Endothelial cell of umbilical vein (primary cell): ENCODE results near the gene BICRA. TPM values are rescaled to one million over a fixed set of nuclear protein-coding genes. Genes with fewer than 3 reads are reported as not detected.

Experiments used
- BruUV-seq: library from RNA; stranded (reverse); fragments of 400-500 nt; replicated peaks from 2 replicates; lab custom pipeline; 2021; lab: Mats Ljungman, UMichigan
- CTCF ChIA-PET: fragments of 300-600, 350-600 bp; sonication (Branson Sonifier 250); formaldehyde crosslinking; loops from one replicate; lab custom pipeline; 2021; ENCODE audit warnings: antibody characterized with exemption, inconsistent platforms; lab: Charles Lee
- POLR2A ChIA-PET: fragments of 300-600, 350-600 bp; sonication (Branson Sonifier 250); formaldehyde crosslinking; loops from one replicate; lab custom pipeline; 2021; ENCODE audit warnings: antibody characterized with exemption, inconsistent platforms; lab: Charles Lee
- DNase-seq: peaks from one replicate; pipeline ENCODE4 v3.0.0-alpha.2; 2011; ENCODE audit warnings: low read depth, low spot score
- FAIRE-seq: peaks from 2 replicates; lab custom pipeline; 2011; peaks lifted over from hg19 to GRCh38; lab: Jason Lieb, UNC
- H2AFZ ChIP-seq: 2 replicates; pipeline ENCODE4 v1.6.0; 2012; ENCODE audit warnings: low read depth, low read length, control low read depth, inconsistent platforms
- H3K27ac ChIP-seq: 2 replicates; pipeline ENCODE4 v1.5.1; 2011; ENCODE audit warnings: low read depth, mild to moderate bottlenecking, control low read depth, low read length, moderate library complexity; ENCODE audit not compliant: insufficient read depth
- H3K27me3 ChIP-seq, 2 experiments: 2 replicates each; pipeline versions ENCODE4 v1.6.0 to v1.6.1; 2011; ENCODE audit warnings: low read length in 2 of 2, mixed read lengths in 1 of 2; ENCODE audit not compliant: control insufficient read depth in 2 of 2, insufficient read depth in 2 of 2
- H3K36me3 ChIP-seq, 2 experiments: 2 replicates in 1 of 2; 3 replicates in 1 of 2; pipeline ENCODE4 v1.5.1; 2011; ENCODE audit warnings: low read length in 2 of 2, mild to moderate bottlenecking in 1 of 2, moderate library complexity in 1 of 2; ENCODE audit not compliant: control insufficient read depth in 2 of 2, insufficient read depth in 2 of 2; ENCODE audit errors: extremely low read depth in 1 of 2
- H3K4me1 ChIP-seq: 3 replicates; pipeline ENCODE4 v1.5.1; 2011; ENCODE audit warnings: mild to moderate bottlenecking, low read length; ENCODE audit not compliant: control insufficient read depth, insufficient read depth; ENCODE audit errors: extremely low read depth
- H3K4me2 ChIP-seq: 2 replicates; pipeline ENCODE4 v1.6.1; 2011; ENCODE audit warnings: low read length, control low read depth, mixed read lengths; ENCODE audit not compliant: insufficient read depth
- H3K4me3 ChIP-seq, 3 experiments: fragments of 200-600 bp in 1 of 3; sonication (generic), shearing (Covaris generic) in 1 of 3; replicated peaks in 1 of 3; 2 replicates each; pipeline ENCODE4 v1.5.1; 2011 to 2016; ENCODE audit warnings: control low read depth in 3 of 3, low read length in 3 of 3, mild to moderate bottlenecking in 2 of 3, inconsistent platforms in 1 of 3, low read depth in 1 of 3, moderate library complexity in 1 of 3; ENCODE audit not compliant: insufficient read depth in 1 of 3
- H3K79me2 ChIP-seq: 2 replicates; pipeline ENCODE4 v1.6.0; 2012; ENCODE audit warnings: low read length, inconsistent platforms; ENCODE audit not compliant: control insufficient read depth, insufficient read depth
- H3K9ac ChIP-seq: replicated peaks from 2 replicates; pipeline ENCODE3; 2011; ENCODE audit warnings: low read length, control low read depth; ENCODE audit not compliant: insufficient read depth; ENCODE audit errors: extremely low read depth
- H3K9me1 ChIP-seq: replicated peaks from 3 replicates; pipeline ENCODE4 v1.6.0; 2011; ENCODE audit warnings: mild to moderate bottlenecking, low read length; ENCODE audit not compliant: control insufficient read depth, insufficient read depth; ENCODE audit errors: extremely low read depth
- H3K9me3 ChIP-seq: replicated peaks from 2 replicates; pipeline ENCODE4 v1.5.1; 2012; ENCODE audit warnings: low read length, inconsistent platforms; ENCODE audit not compliant: control insufficient read depth, insufficient read depth
- H4K20me1 ChIP-seq: replicated peaks from 2 replicates; pipeline ENCODE3; 2011; ENCODE audit warnings: mild to moderate bottlenecking, low read length; ENCODE audit not compliant: control insufficient read depth, insufficient read depth; ENCODE audit errors: extremely low read depth
- CTCF ChIP-seq, 2 donors: IDR thresholded peaks; 1 replicate in 1 of 2; 2 replicates in 1 of 2; pipeline ENCODE4 v1.5.1; 2011; ENCODE audit warnings: low read length in 2 of 2, mild to moderate bottlenecking in 2 of 2, moderate library complexity in 2 of 2, control low read depth in 1 of 2, inconsistent platforms in 1 of 2, low read depth in 1 of 2; ENCODE audit not compliant: insufficient read depth in 1 of 2; ENCODE audit errors: extremely low read depth in 1 of 2
- GATA2 ChIP-seq: IDR thresholded peaks from 2 replicates; pipeline ENCODE4 v1.7.0; 2011; ENCODE audit warnings: low read depth, mild to moderate bottlenecking, moderate library complexity, mixed read lengths, low read length; ENCODE audit not compliant: insufficient read length, insufficient read depth
- MYC ChIP-seq: IDR thresholded peaks from one replicate; pipeline ENCODE4 v1.6.1; 2011; ENCODE audit warnings: mild to moderate bottlenecking, low read depth, low read length
- POLR2A ChIP-seq: IDR thresholded peaks from 2 replicates; pipeline ENCODE4 v1.6.1; 2012; ENCODE audit warnings: low read depth, mild to moderate bottlenecking, control low read depth, low read length
- POLR2AphosphoS5 ChIP-seq: IDR thresholded peaks from 2 replicates; pipeline ENCODE4 v1.6.1; 2012; ENCODE audit warnings: low read depth, mild to moderate bottlenecking, control low read depth, low read length, moderate library complexity; ENCODE audit not compliant: insufficient read depth
- dilution Hi-C: fragments of 300-500 bp; cut with MboI; formaldehyde crosslinking; loops from one replicate; pipeline ENCODE4 v1.15.0; 2019; ENCODE audit warnings: low sequenced_read_pairs; ENCODE audit not compliant: extremely low pct_ligation_motif_present
- intact Hi-C: fragments of 100-400 bp; cut with micrococcal nuclease; formaldehyde crosslinking; loops from one replicate; pipeline ENCODE4 v1.10.0; 2022
- polyA plus RNA-seq, 4 experiments: library from polyadenylated mRNA; depleted of rRNA in 3 of 4; stranded (reverse) in 3 of 4; unstranded in 1 of 4; fragments of >200 nt; gene quantifications; 2 replicates each; pipeline versions ENCODE4 v1.2.1 to v1.2.3, GENCODE V29; 2011 to 2012; ENCODE audit warnings: missing spikeins in 1 of 4
- total RNA-seq: library from RNA; stranded (reverse); gene quantifications from 2 replicates; pipeline ENCODE4 v1.2.3, GENCODE V29; 2021

Gene BICRA
- total and polyA plus RNA-seq, 2 donors (not counting 3 experiments of a cell fraction or from before 2014, with no cell fraction given), result 3.8 to 20.5 TPM

- peak overlapping the region; percentile 97 for H3K27ac ChIP-seq
- no peaks in the 10 kb centered on the region for H4K20me1 ChIP-seq
- intact Hi-C loops, result loop anchor here (1.0 kb wide), 3 partner anchors 11 to 17 kb away; partner anchors contain the start of gene EHD2
- H3K27me3 ChIP-seq, result no peaks in the 10 kb centered on the region
- peak; percentile 93 for DNase-seq
- peak overlapping the region; percentile 91 for H3K9ac ChIP-seq
- BruUV-seq, result no TSS peak
- no peak overlapping the region for H2AFZ ChIP-seq
- ChIA-PET CTCF (interaction anchor here (0.6 to 4.2 kb wide), 5 partner anchors 10 to 23 kb away, joined by 4 to 47 read pairs (median 5); partner anchors contain the start of gene EHD2), POLR2A (interaction anchor here (1.4 to 1.6 kb wide), 2 partner anchors 10 to 16 kb away, joined by 3 to 4 read pairs; no protein-coding TSS in a partner anchor)
- dilution Hi-C loops, result no loop called here
- FAIRE-seq, result peak; percentile 98
- TF ChIP-seq POLR2A, result peak; percentile 57
- peak; percentile 91 for TF ChIP-seq POLR2AphosphoS5
- no peak for TF ChIP-seq MYC
- peak; percentile 89 for TF ChIP-seq GATA2
- TF ChIP-seq CTCF (IDR thresholded peaks at IDR 0.05; ENCODE audit: extremely low read depth in 1 of 2, insufficient read depth in 1 of 2, low read depth in 1 of 2, low read length in 2 of 2), result no peak
- no peaks in the 10 kb centered on the region for H3K9me3 ChIP-seq
- peaks cover 13 to 21% of the 10 kb centered on the region in 2 experiments for H3K36me3 ChIP-seq
- H3K4me1 ChIP-seq, result peaks cover 23% of the 10 kb centered on the region
- peaks cover 13% of the 10 kb centered on the region for H3K79me2 ChIP-seq
- H3K4me2 ChIP-seq, result peak overlapping the region; percentile 53
- no peaks in the 10 kb centered on the region for H3K9me1 ChIP-seq
- peak overlapping the region in 1 of 3 experiments; percentile 18 for H3K4me3 ChIP-seq
These were observed 121.0 kb downstream of the BICRA start for GRCh38 chr19:47729799-47730520.
